ENCODE results near the gene DSCAML1. TPM values are rescaled to one million over a fixed set of nuclear protein-coding genes. Genes with fewer than 3 reads are reported as not detected.

Gene DSCAML1
- total RNA-seq, 4 donors from 2014 or later = 0.29 to 29.1 (median 3.4) TPM

GRCh38 chr11:117606790-117607189 lies 190.2 kb downstream of the DSCAML1 start:
- intact Hi-C loops (cut with DNase I; ENCODE audit: low total_unique reads) = no loop called here
- no peak overlapping the region for H3K4me3 ChIP-seq
- no peak for DNase-seq

GRCh38 chr11:117606211-117606610 lies 190.8 kb downstream of the DSCAML1 start:
- Histone ChIP-seq H3K4me1 (no peaks in the 10 kb centered on the region), H3K27me3 (no peaks in the 10 kb centered on the region), H3K27ac (no peak overlapping the region), H3K36me3 (no peaks in the 10 kb centered on the region), H3K9me3 (no peaks in the 10 kb centered on the region), H3K4me3 (no peak overlapping the region)
- intact Hi-C loops (cut with DNase I; ENCODE audit: low total_unique reads) = no loop called here
- TF ChIP-seq POLR2A (IDR thresholded peaks at IDR 0.05) (no peak), CTCF (IDR thresholded peaks at IDR 0.05) (no peak)
- DNase-seq = no peak

More at GRCh38 chr11:117606790-117607189, 190.2 kb downstream of the DSCAML1 start:
- Histone ChIP-seq H3K4me1 (no peaks in the 10 kb centered on the region), H3K9me3 (no peaks in the 10 kb centered on the region), H3K36me3 (no peaks in the 10 kb centered on the region), H3K27me3 (no peaks in the 10 kb centered on the region), H3K27ac (no peak overlapping the region)
- TF ChIP-seq CTCF (IDR thresholded peaks at IDR 0.05) (no peak), POLR2A (IDR thresholded peaks at IDR 0.05) (no peak)

GRCh38 chr11:117605331-117605730 lies 191.7 kb downstream of the DSCAML1 start:
- DNase-seq = no peak
- intact Hi-C loops (cut with DNase I; ENCODE audit: low total_unique reads) = no loop called here
- H3K27ac ChIP-seq = no peak overlapping the region
- no peaks in the 10 kb centered on the region for H3K27me3 ChIP-seq
- TF ChIP-seq CTCF (IDR thresholded peaks at IDR 0.05) = no peak
- TF ChIP-seq POLR2A (IDR thresholded peaks at IDR 0.05) = no peak
- no peak overlapping the region for H3K4me3 ChIP-seq
- peaks cover 0 to 6% of the 10 kb centered on the region in 2 donors for H3K4me1 ChIP-seq
- no peaks in the 10 kb centered on the region for H3K36me3 ChIP-seq
- H3K9me3 ChIP-seq = no peaks in the 10 kb centered on the region

GRCh38 chr11:117604336-117604995 lies 192.6 kb downstream of the DSCAML1 start:
- H3K9me3 ChIP-seq = no peaks in the 10 kb centered on the region
- no peaks in the 10 kb centered on the region for H3K36me3 ChIP-seq
- TF ChIP-seq CTCF (IDR thresholded peaks at IDR 0.05) (no peak), POLR2A (IDR thresholded peaks at IDR 0.05) (no peak)
- no peak for DNase-seq
- intact Hi-C loops (cut with DNase I; ENCODE audit: low total_unique reads) = no loop called here
- no peak overlapping the region for H3K4me3 ChIP-seq
- H3K27me3 ChIP-seq = no peaks in the 10 kb centered on the region
- no peak overlapping the region for H3K27ac ChIP-seq
- peaks cover 0 to 6% of the 10 kb centered on the region in 2 donors for H3K4me1 ChIP-seq

GRCh38 chr11:117603932-117604331 lies 193.1 kb downstream of the DSCAML1 start:
- Histone ChIP-seq H3K4me3 (no peak overlapping the region), H3K9me3 (no peaks in the 10 kb centered on the region), H3K4me1 (peaks cover 0 to 6% of the 10 kb centered on the region in 2 donors), H3K36me3 (no peaks in the 10 kb centered on the region), H3K27ac (no peak overlapping the region), H3K27me3 (no peaks in the 10 kb centered on the region)
- TF ChIP-seq POLR2A (IDR thresholded peaks at IDR 0.05) (no peak), CTCF (IDR thresholded peaks at IDR 0.05) (no peak)
- DNase-seq = no peak
- intact Hi-C loops (cut with DNase I; ENCODE audit: low total_unique reads) = no loop called here

All from uterus (tissue), 4 donors.